HepG2 (cell line): ENCODE data around the gene MCRIP2. TPM values are rescaled to one million over a fixed set of nuclear protein-coding genes. Genes with fewer than 3 reads are reported as not detected.
A peak's percentile ranks its signal among the peaks of the same experiment; 100 is the strongest.

Experiments
- AFF4 ChIP-seq: sonication (generic); formaldehyde crosslinking; IDR thresholded peaks from 2 replicates; pipeline ENCODE4 v1.4.0; 2020; ENCODE audit warnings: missing genetic modification reagents
- CHCHD3 ChIP-seq: sonication (generic); formaldehyde crosslinking; IDR thresholded peaks from 2 replicates; pipeline ENCODE4 v1.8.0; 2022; ENCODE audit warnings: mild to moderate bottlenecking, missing genetic modification reagents, moderate library complexity
- FOXC1 ChIP-seq: sonication (generic); formaldehyde crosslinking; IDR thresholded peaks from 2 replicates; pipeline ENCODE4 v1.8.0; 2022; ENCODE audit warnings: mild to moderate bottlenecking, missing genetic modification reagents, borderline replicate concordance
- GABPB1 ChIP-seq: IDR thresholded peaks from 2 replicates; pipeline ENCODE4 v1.6.1; 2016; ENCODE audit warnings: mild to moderate bottlenecking, missing genetic modification reagents, moderate library complexity, missing compliant biosample characterization
- HMG20A ChIP-seq: IDR thresholded peaks from 2 replicates; pipeline ENCODE4 v1.6.1; 2016; ENCODE audit warnings: borderline replicate concordance
- HNRNPL ChIP-seq: fragments of 200-400 bp; formaldehyde crosslinking; IDR thresholded peaks from 2 replicates; pipeline ENCODE4 v1.6.1; 2017; ENCODE audit warnings: mild to moderate bottlenecking, low read depth, low read length
- HNRNPLL ChIP-seq: fragments of 200-400 bp; formaldehyde crosslinking; IDR thresholded peaks from 2 replicates; pipeline ENCODE4 v1.6.1; 2017; ENCODE audit warnings: mild to moderate bottlenecking, low read depth, low read length; ENCODE audit not compliant: poor library complexity, severe bottlenecking
- HNRNPUL1 ChIP-seq: fragments of 200-400 bp; formaldehyde crosslinking; IDR thresholded peaks from 2 replicates; pipeline ENCODE4 v1.6.1; 2017; ENCODE audit warnings: low read depth, mild to moderate bottlenecking, low read length, moderate library complexity
- NR2C2 ChIP-seq: sonication (generic); formaldehyde crosslinking; IDR thresholded peaks from 2 replicates; pipeline ENCODE4 v1.4.0; 2020; ENCODE audit warnings: missing genetic modification reagents, mild to moderate bottlenecking, moderate library complexity, borderline replicate concordance
- NR2F2 ChIP-seq: IDR thresholded peaks from 2 replicates; pipeline ENCODE4 v1.6.1; 2012; ENCODE audit warnings: low read depth, inconsistent platforms, borderline replicate concordance
- PHF21A ChIP-seq: sonication (generic); formaldehyde crosslinking; IDR thresholded peaks from 2 replicates; pipeline ENCODE4 v1.5.0; 2020; ENCODE audit warnings: mild to moderate bottlenecking, missing genetic modification reagents
- RFX1 ChIP-seq: fragments of 450-650 bp; IDR thresholded peaks from 2 replicates; pipeline ENCODE4 v1.6.1; 2017
- SAP130 ChIP-seq: IDR thresholded peaks from 2 replicates; pipeline ENCODE4 v1.6.1; 2016; ENCODE audit warnings: low read depth
- THAP9 ChIP-seq: sonication (generic); formaldehyde crosslinking; IDR thresholded peaks from 2 replicates; pipeline ENCODE4; 2020; ENCODE audit warnings: missing genetic modification reagents, mild to moderate bottlenecking, borderline replicate concordance
- ZMYM2 ChIP-seq: sonication (generic); formaldehyde crosslinking; IDR thresholded peaks from 2 replicates; pipeline ENCODE4 v1.8.0; 2022; ENCODE audit warnings: mild to moderate bottlenecking, missing genetic modification reagents
- ZNF10 ChIP-seq: sonication (generic); formaldehyde crosslinking; IDR thresholded peaks from 2 replicates; pipeline ENCODE4 v1.4.0; 2020; ENCODE audit warnings: mild to moderate bottlenecking, low read depth, missing genetic modification reagents, borderline replicate concordance
- ZNF124 ChIP-seq: sonication (generic); formaldehyde crosslinking; IDR thresholded peaks from 2 replicates; pipeline ENCODE4 v1.4.0; 2020; ENCODE audit warnings: missing genetic modification reagents
- ZNF34 ChIP-seq: sonication (generic); formaldehyde crosslinking; IDR thresholded peaks from 2 replicates; pipeline ENCODE4 v1.4.0; 2020; ENCODE audit warnings: mild to moderate bottlenecking, missing genetic modification reagents, borderline replicate concordance
- ZNF383 ChIP-seq: sonication (generic); formaldehyde crosslinking; IDR thresholded peaks from 2 replicates; pipeline ENCODE4 v1.4.0; 2020; ENCODE audit warnings: missing genetic modification reagents, mild to moderate bottlenecking, borderline replicate concordance
- ZNF503 ChIP-seq: sonication (generic); formaldehyde crosslinking; IDR thresholded peaks from 2 replicates; pipeline ENCODE4 v1.4.0; 2020; ENCODE audit warnings: missing genetic modification reagents
- ZNF792 ChIP-seq: IDR thresholded peaks from 2 replicates; pipeline ENCODE4 v1.6.1; 2016
- ZSCAN21 ChIP-seq: sonication (generic); formaldehyde crosslinking; IDR thresholded peaks from 2 replicates; pipeline ENCODE4 v1.8.0; 2022; ENCODE audit warnings: mild to moderate bottlenecking, missing genetic modification reagents, moderate library complexity, borderline replicate concordance
- polyA plus RNA-seq, 8 experiments: library from polyadenylated mRNA; depleted of rRNA in 3 of 8; stranded (reverse) in 7 of 8; unstranded in 1 of 8; fragments of >200 nt; fragmentation: Illumina TruSeq in 4 of 8; extraction: Trizol in 4 of 8; gene quantifications; 2 replicates each; pipeline versions ENCODE4 v1.2.1 to v1.2.3, GENCODE V29; 2011 to 2016; ENCODE audit warnings: low read depth in 4 of 8, missing spikeins in 1 of 8, mixed read lengths in 1 of 8; ENCODE audit not compliant: insufficient read depth in 1 of 8
- total RNA-seq, 5 experiments: library from RNA; depleted of rRNA; stranded (reverse); fragments of >200 nt; fragmentation: Illumina TruSeq; extraction: Trizol; gene quantifications; 2 replicates each; pipeline ENCODE4 v1.2.3, GENCODE V29; 2016; ENCODE audit warnings: low read depth in 1 of 5

MCRIP2 gene
- total and polyA plus RNA-seq, 2 of the 13 experiments (the other 11 are each of a cell fraction or from before 2014, with no cell fraction given): 39.6 to 76.7 TPM

- TF ChIP-seq AFF4 (CRISPR knock-in tag): no peak
- 0 out of 2 replicates have a peak, but pooled peaks have one; percentile 66 for TF ChIP-seq ZNF383 (CRISPR knock-in tag)
- TF ChIP-seq ZNF10 (CRISPR knock-in tag): no peak
- TF ChIP-seq THAP9: no peak
- TF ChIP-seq RFX1: no peak
- peak; percentile 55; the same call in 1 of the 2 replicates for TF ChIP-seq NR2C2 (CRISPR knock-in tag)
- no peak for TF ChIP-seq HNRNPUL1
- TF ChIP-seq ZNF792: 0 out of 2 replicates have a peak, but pooled peaks have one; percentile 38
- TF ChIP-seq PHF21A: peak; percentile 24; the same call in 1 of the 2 replicates
- 0 out of 2 replicates have a peak, but pooled peaks have one; percentile 5 for TF ChIP-seq ZNF503
- no peak for TF ChIP-seq ZNF124
- 0 out of 2 replicates have a peak, but pooled peaks have one; percentile 47 for TF ChIP-seq NR2F2
- no peak for TF ChIP-seq ZMYM2 (CRISPR knock-in tag)
- 0 out of 2 replicates have a peak, but pooled peaks have one; percentile 33 for TF ChIP-seq ZNF34
- TF ChIP-seq HNRNPL: 0 out of 2 replicates have a peak, but pooled peaks have one; percentile 68
- peak; percentile 27 for TF ChIP-seq HNRNPLL
- peak; percentile 58; the same call in 1 of the 2 replicates for TF ChIP-seq SAP130 (CRISPR knock-in tag)
- peak; percentile 46; the same call in 1 of the 2 replicates for TF ChIP-seq GABPB1 (CRISPR knock-in tag)
- TF ChIP-seq HMG20A (CRISPR knock-in tag): 0 out of 2 replicates have a peak, but pooled peaks have one; percentile 6
- TF ChIP-seq FOXC1 (CRISPR knock-in tag): peak; percentile 63; the same call in 1 of the 2 replicates
- 0 out of 2 replicates have a peak, but pooled peaks have one; percentile 7 for TF ChIP-seq ZSCAN21
- no peak for TF ChIP-seq CHCHD3
Observed at GRCh38 chr16:630815-631405, 10.7 kb upstream of the MCRIP2 start, which contains the start of gene WFIKKN1 (continued).
